Measurements from ENCODE around the gene CCND1.

DNA sequence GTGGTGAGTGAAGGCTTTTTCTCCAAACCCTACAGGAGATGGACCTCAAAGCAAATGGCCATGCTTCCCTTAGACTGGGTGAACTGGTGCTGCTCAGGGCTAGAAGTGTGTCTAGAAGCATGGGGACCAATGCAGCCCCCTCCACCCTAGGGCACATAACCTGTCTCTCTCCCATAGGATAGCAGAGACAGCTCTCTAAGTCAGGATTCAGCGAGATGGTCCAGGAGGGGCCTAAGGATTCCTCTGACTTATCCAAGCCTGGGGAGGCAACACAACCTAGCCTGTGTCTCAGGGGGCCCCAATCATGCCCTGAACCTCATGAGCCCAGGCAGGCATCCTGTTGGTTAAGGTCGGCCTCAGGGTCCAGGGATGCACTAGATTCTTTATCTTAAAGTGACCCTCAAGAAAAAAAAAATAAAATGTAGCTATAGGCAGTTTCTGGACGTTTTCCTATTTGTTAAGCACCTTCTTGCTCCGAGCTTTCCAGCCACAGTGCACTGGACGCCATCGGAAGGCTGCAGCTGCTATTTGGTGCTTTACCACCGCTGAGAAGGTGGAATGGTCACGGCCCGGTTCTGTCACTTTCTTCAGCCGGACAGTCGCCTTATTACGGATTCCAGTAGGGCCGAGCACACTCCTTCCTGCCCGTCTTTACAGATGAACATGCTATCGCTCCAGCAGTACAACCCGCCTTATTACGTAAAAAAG is 5.0 kb upstream of the CCND1 start:
- TF ChIP-seq POLR2A (IDR thresholded peaks at IDR 0.05): no peak
- TF ChIP-seq, protein P1, sequence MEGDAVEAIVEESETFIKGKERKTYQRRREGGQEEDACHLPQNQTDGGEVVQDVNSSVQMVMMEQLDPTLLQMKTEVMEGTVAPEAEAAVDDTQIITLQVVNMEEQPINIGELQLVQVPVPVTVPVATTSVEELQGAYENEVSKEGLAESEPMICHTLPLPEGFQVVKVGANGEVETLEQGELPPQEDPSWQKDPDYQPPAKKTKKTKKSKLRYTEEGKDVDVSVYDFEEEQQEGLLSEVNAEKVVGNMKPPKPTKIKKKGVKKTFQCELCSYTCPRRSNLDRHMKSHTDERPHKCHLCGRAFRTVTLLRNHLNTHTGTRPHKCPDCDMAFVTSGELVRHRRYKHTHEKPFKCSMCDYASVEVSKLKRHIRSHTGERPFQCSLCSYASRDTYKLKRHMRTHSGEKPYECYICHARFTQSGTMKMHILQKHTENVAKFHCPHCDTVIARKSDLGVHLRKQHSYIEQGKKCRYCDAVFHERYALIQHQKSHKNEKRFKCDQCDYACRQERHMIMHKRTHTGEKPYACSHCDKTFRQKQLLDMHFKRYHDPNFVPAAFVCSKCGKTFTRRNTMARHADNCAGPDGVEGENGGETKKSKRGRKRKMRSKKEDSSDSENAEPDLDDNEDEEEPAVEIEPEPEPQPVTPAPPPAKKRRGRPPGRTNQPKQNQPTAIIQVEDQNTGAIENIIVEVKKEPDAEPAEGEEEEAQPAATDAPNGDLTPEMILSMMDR (IDR thresholded peaks at IDR 0.05): no peak
